Measurements from ENCODE around the gene ING3.

- TF ChIP-seq, protein P1, sequence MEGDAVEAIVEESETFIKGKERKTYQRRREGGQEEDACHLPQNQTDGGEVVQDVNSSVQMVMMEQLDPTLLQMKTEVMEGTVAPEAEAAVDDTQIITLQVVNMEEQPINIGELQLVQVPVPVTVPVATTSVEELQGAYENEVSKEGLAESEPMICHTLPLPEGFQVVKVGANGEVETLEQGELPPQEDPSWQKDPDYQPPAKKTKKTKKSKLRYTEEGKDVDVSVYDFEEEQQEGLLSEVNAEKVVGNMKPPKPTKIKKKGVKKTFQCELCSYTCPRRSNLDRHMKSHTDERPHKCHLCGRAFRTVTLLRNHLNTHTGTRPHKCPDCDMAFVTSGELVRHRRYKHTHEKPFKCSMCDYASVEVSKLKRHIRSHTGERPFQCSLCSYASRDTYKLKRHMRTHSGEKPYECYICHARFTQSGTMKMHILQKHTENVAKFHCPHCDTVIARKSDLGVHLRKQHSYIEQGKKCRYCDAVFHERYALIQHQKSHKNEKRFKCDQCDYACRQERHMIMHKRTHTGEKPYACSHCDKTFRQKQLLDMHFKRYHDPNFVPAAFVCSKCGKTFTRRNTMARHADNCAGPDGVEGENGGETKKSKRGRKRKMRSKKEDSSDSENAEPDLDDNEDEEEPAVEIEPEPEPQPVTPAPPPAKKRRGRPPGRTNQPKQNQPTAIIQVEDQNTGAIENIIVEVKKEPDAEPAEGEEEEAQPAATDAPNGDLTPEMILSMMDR (IDR thresholded peaks at IDR 0.05), result no peak
- no peak for TF ChIP-seq POLR2A (IDR thresholded peaks at IDR 0.05)
Measured at GRCh38 chr7:120966961-120967360, 16.4 kb downstream of the ING3 start.

Data from heart left ventricle (tissue), 13 donors.